OCI-LY1 (cell line): ENCODE results near the gene ITGA4.

Source experiments
- EZH2 ChIP-seq: fragments of 200-600 bp; sonication (generic), shearing (Covaris generic); IDR thresholded peaks from 2 replicates; pipeline ENCODE4 v1.8.0; 2017; ENCODE audit warnings: borderline replicate concordance, mixed run types, mild to moderate bottlenecking, antibody characterized with exemption, low read length, moderate library complexity, mixed read lengths
- TF ChIP-seq, protein P1 (sequence below): fragments of 200-600 bp; sonication (generic), shearing (Covaris generic); IDR thresholded peaks from 2 replicates; pipeline ENCODE4 v1.5.1; 2017; ENCODE audit warnings: mild to moderate bottlenecking, antibody characterized with exemption, low read length, moderate library complexity, mixed read lengths

GRCh38 chr2:181430406-181431118 is 26.6 kb upstream of the ITGA4 start:
- TF ChIP-seq, protein P1, sequence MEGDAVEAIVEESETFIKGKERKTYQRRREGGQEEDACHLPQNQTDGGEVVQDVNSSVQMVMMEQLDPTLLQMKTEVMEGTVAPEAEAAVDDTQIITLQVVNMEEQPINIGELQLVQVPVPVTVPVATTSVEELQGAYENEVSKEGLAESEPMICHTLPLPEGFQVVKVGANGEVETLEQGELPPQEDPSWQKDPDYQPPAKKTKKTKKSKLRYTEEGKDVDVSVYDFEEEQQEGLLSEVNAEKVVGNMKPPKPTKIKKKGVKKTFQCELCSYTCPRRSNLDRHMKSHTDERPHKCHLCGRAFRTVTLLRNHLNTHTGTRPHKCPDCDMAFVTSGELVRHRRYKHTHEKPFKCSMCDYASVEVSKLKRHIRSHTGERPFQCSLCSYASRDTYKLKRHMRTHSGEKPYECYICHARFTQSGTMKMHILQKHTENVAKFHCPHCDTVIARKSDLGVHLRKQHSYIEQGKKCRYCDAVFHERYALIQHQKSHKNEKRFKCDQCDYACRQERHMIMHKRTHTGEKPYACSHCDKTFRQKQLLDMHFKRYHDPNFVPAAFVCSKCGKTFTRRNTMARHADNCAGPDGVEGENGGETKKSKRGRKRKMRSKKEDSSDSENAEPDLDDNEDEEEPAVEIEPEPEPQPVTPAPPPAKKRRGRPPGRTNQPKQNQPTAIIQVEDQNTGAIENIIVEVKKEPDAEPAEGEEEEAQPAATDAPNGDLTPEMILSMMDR = peak; percentile 58; the same call in 1 of the 2 replicates
- TF ChIP-seq EZH2 = no peak
